Fibroblast of lung (primary cell): ENCODE results near the gene ELMO1.

Experiments
- CTCF ChIP-seq, 2 donors: IDR thresholded peaks in 1 of 2; conservative IDR thresholded peaks in 1 of 2; 1 replicate in 1 of 2; 2 replicates in 1 of 2; pipeline ENCODE4 v1.5.1; 2011 to 2012; ENCODE audit warnings: low read length in 2 of 2, control low read depth in 1 of 2, inconsistent platforms in 1 of 2, low read depth in 1 of 2, mild to moderate bottlenecking in 1 of 2
- EZH2 ChIP-seq: IDR thresholded peaks from 2 replicates; pipeline ENCODE4 v1.5.1; 2012; ENCODE audit warnings: low read length, control low read depth, mild to moderate bottlenecking; ENCODE audit errors: missing control alignments

- TF ChIP-seq CTCF (conservative IDR thresholded peaks at IDR 0.05 in 1 of 2, IDR thresholded peaks at IDR 0.05 in 1 of 2; ENCODE audit: low read depth in 1 of 2, low read length in 2 of 2) (no peak), EZH2 (no peak)
Observed at GRCh38 chr7:37047260-37047659, 401.4 kb downstream of the ELMO1 start.
